Stimulated activated CD4-positive, alpha-beta T cell treated with anti-CD3 and anti-CD28 coated beads, Interleukin-4, amount 100 ng/mL, for 24 hours (primary cell): Measurements from ENCODE around the gene C1QTNF8.
A peak's percentile ranks its signal among the peaks of the same experiment; 100 is the strongest.

Experiments
- DNase-seq: peaks from one replicate; pipeline ENCODE4 v3.0.0-alpha.2; 2020

C1QTNF8 gene

DNA sequence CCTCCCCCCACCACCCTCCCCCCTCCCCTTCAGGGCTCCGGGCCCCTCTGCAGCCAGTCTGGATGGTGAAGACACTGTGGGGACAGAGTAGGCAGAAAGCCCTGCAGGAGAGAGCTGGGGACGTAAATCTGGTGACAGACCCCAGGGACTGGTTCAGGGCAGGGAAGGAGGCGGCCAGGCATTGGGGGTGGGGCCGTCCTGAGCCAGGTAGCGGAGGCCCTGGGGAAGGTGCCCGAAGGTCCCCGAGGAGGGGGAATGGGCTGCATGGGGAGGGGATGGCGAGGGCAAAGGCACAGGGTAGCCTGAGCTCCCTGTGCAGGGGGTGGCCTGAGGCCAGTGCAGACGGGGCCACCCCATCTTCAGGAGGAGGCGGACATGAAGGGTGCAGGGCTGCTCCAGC, 30.5 kb upstream of the C1QTNF8 start:
- no peak for DNase-seq

DNA sequence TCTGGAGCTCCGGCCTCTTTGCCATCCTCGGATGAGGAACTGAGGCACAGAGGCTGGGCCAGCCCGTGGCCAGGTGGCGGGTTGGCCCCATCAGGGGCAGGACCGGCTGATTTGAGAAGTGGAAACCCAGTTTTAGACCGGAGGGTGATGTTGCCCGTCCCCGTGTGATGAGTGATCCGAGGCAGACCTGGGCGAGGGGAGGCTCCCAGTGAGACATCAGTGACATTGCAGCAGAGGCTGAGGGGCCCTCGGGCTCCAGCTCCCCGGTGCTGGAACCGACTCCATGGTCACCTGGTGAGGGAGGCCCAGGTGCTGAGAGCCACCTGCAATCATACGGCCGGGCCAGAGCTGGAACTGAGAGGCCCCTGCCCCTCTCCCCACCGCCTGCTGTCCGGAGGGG, 30.0 kb upstream of the C1QTNF8 start:
- no peak for DNase-seq

DNA sequence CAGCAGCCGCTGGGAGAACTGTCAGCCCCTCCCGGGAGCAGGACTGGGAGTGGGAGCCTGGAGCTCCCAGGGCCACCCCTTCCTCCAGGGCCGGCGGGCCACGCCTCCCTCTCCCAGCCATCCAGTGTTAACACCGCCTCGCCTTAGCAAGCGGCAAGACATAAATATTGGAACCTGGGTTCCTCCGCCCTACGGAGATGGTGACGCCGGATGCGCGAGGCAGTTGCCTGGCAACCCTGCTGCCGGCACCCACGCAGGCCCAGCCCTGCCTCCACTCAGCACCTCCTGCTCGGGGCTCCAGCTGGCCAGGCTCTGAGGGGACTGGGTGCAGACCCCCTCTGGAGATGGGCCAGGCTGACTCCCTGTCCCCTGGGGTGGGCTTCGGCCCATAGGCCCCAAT, 29.4 kb upstream of the C1QTNF8 start:
- DNase-seq: peak; percentile 33

DNA sequence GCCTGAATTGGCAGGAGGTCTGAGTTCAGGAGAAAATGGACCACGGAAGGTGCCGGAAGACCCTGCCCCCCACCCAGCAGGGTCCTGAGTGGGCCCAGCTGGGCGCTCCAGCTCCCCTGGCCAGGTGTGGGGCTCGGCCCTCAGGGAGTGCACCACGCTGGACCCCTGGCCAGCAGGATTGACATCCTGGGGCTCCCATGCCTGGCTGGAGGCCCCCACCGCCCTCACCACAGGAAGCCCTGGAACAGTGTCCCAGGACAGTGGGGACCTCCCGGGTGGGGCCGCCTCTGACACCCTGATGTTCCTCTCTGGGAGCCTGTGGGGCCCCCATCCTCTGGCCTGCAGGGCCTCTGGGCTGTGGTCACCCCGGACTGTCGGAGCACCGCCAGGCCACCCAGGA, 28.8 kb upstream of the C1QTNF8 start:
- DNase-seq: no peak

DNA sequence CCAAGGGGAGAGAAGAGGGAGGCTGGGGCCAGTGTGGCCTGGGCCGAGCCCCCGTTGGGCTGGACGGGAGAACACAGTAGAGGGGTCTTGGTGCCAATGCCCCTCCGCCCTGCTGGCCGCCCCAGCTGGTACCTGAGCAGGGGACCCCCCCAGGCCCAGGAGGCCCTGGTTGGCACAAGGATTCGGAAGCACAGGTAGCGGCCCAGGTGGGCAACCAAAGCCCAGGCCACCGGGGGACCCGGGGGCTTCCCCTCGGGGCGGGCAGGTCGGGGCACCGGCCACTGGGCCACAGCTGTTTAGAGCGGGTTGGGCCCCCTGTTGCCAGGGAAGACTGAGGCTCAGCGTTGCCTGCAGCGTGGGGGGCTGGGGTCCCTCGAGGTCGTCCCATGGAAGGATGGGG, 28.2 kb upstream of the C1QTNF8 start:
- no peak for DNase-seq

DNA sequence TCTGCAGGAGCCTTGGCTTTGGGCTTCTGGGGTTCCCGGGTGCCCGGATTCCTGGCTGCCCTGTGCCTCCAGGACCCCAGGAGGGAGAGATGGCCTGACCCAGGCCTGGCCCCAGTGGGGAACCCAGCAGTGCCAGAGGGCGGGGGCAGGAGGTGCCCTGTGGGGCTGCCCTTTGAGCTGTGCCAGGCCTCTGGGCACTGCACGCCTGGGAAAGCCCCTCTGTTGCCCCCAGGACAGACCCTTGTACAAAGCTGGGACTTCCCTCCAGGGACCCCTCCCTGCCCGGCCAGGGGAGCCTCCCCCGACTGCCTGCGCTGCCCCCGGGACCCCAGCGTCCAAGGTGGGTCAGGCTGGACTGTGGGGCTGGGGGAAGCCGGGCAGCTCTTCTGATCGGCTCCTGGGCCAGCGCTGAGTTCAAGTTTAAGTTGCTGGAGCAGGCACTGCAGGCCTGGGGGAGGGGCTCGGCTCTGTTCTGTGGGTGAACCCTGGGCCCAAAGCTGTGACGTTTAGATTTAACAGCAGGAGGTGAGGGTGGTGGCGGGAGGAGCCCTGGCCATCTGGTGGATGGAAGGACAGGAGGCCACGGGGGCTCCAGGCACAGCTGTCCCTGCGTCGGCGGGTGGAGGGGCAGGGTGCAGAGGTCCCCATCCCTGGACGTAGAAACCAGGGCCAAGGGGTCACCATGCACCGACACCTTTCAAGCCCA, 27.6 kb upstream of the C1QTNF8 start:
- DNase-seq: no peak

DNA sequence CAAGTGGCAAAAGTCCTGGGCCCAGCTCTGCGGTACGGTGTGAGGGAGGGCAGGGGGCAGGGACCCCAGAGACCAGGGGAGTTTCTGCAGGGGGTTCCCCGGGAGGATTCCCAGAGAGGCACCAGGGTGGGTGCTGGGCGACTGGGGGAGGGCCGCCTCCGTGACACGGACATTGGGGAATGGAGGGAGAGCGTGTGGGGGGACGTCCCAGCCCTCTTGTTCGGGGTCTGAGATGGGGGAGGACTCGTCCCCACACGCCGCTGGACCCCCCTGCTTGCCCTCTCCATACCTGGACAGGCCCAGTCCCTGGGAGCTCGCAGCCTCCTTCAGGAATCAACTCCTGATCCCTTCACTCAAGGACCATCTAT, 26.3 kb upstream of the C1QTNF8 start:
- no peak for DNase-seq

DNA sequence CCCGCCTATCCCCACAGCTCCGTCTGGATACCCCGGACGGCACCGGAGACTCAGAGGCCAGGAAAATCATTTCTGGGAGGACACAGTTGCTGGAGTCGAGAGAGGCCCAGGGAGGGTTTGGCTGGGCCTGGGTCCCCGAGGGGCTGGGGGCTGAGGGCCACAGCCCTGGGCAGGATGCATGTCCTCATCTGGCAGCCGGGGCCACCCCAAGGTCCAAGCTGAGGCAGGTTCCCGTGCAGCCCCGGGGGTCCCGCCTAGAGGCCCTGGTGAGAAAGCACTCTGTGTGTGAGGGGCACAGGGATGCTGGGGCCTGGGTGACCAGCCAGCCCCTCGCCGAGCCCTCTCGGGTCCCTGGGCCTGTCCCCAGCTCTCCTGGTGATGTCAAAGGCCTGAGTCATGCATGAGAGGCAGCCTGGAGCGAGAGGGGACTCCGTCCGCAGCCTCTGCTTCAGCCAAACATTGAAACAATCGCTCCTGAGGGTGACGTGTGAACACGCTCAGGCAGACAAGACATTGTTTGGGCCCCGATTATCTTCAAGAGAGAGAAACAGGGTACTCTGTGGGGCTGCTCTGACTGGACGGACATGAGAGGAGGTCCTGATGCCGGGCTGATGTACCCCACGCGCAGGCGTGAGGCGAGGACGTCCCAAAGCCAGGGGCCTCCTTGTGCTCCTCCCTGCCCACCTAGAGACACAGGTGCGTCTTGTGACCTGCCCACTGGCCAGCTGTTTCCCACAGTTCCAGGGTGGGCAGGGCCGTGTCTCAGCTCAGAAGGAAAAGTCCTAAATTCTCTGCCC, 25.8 kb upstream of the C1QTNF8 start:
- no peak for DNase-seq

DNA sequence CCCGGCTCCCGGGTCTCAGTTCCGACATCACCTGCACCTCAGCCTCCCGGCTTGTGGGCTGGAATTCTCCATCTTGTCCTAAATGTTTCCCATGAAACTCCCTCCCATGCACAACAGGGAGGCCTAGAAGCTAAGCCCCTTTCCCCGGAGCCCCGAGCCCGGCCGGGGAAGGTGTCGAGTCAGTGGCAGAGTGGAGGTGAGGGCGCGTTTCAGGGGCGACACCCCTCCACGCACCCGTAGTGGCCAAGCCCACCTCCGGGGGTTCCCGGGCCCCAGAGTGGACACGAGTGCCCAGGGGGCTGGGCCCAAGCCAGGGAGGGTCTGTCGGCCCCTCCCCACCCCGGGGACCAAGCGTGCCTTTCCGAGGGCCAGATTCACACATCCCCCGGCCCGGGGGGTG, 25.0 kb upstream of the C1QTNF8 start:
- no peak for DNase-seq

DNA sequence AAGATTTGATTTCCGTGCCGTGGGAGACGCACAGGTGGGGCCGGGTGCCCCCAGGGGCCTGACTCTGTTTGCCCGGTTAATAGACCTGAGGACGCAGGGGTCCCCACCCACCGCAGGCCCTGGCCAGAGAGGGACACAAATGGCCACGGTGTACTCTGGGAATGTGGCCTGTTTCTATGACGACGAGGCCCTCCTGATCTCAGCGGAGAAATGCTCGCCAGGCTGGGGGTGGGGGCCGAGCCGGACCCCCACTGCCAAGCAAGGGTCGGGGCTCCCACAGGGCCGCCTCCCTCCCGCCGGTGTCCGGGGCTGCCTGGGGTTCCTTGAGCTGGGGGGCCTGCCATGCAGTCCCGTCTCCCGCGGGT, 24.5 kb upstream of the C1QTNF8 start:
- DNase-seq: no peak

DNA sequence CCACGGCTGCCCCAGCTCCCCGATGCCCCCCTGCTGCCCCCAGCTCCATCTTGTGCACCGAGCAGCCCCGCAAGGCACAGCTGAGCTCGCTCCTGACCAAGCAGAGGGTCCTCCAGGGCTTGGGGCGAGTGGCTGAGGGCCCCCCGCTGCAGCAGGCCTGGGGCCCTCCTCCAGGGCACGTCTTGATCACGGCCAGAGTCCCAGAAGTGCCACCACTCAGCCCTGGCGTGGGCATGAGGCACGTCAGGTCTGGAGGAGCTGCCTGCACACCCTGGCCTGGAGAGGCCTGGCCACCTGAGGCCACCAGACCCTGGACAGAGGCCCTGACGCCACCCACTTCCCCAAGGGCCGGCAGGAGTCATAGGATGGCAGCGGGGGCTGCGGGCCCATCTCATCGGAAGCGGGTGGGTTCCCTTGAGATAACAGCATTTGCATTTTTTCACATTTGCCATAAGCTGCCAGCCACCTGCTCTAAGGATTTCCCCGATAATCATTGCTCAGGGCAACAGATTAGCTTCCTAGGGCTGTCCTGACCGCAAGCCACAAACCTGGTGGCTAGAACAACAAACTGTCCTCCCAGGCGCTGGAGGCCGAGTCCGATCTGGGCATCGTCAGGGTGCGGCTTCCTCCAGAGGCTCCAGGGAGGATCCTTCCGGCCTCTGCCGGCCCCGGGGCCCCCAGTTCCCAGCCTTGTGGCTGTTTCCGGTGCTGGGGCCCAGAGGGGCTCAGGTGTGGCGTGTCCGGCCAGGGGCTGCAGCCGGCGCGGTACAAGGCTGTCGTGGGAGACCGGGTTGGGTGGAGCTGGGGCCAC, 23.9 kb upstream of the C1QTNF8 start:
- DNase-seq: no peak

DNA sequence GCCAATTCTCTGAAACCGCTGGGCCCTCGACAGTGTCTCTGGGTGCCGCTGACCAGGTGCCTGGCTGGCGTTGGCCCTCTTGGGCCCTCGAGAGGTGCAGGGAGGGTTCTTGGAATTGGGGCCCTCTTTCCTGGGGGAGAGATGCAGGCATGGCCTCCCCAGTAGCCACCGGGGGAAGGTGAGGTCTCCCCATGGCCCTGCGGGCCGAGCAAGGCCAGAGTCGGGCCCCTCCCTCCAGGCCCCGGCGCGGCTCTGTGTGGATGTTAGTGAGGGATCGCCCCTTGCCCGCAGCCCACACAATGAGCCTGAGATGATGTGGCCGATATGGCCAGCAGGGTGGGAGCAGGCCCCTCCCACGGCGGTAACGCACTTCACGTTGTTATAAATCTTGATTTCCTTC, 23.1 kb upstream of the C1QTNF8 start:
- DNase-seq: no peak

DNA sequence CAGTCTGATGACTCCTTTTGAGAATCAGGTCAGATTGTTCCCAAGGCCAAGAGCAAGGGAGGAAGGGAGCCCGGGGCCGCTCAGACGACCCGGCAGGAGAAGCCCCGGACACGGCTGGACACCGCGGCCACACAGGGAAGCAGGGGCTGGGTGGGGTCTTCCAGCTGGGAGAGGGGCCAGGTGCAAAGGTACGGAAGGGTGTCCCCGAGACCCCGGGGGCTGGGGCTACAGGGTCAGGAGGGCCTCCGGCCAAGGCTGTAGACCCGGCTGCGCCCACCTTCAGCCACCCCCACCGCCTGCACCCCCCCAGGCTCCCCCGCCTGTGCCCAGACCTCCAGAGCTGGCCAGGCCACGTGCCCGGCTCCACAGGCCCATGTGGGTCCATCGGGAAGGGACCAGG, 21.9 kb upstream of the C1QTNF8 start:
- DNase-seq: no peak

DNA sequence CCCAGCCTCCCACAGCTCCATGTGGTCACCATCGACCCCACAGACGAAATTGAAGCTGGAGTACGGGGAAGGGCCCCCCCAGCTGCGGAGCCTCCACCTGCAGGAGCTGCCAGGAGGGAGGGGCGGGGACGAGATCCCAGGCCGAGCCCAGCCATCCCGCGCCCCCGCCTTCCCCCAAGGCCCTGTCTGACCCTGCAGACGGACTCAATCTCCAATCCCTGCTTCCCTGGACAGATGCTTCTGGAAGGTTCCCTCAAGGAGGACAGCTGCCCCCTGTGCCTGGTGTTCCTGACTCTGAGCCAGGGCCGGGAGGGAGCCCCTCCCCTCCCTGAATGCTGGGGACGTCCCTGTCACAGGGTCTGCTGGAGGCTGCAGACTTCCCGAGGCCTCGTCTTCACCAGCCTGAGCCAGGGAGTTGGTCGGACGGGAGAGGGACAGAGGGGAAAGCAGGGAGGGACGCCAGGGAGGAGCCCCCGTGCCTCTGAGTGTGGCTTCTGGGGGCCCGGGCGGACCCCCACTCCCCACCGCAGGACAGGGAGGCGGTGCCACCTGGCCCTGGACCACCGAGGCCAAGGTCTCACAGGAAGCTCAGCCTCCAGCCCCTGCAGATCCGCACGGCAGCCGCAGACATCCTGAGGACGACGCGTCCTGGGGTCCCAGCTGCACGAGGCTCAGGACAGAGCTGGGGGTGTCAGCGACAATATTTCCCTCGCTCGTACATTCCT, 21.3 kb upstream of the C1QTNF8 start:
- no peak for DNase-seq

DNA sequence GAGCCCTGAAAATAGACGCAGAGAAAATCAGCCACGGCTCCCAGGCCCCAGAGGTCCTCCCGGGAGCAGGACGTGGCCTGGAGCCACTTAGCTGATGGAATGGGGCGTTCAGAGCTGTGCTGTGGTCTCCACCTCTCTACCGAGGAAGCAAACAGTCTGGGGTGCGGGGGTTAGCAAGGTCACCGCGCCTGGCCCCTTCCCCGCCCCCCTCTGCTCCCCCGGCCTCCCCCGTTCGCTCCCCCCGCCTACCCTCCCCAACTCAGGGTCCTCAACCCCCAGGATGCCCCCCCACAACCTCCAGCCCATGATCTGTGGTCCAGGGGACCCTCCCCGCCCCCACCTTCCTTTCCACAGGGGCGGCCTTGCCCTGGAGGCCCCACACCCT, 20.6 kb upstream of the C1QTNF8 start:
- no peak for DNase-seq

DNA sequence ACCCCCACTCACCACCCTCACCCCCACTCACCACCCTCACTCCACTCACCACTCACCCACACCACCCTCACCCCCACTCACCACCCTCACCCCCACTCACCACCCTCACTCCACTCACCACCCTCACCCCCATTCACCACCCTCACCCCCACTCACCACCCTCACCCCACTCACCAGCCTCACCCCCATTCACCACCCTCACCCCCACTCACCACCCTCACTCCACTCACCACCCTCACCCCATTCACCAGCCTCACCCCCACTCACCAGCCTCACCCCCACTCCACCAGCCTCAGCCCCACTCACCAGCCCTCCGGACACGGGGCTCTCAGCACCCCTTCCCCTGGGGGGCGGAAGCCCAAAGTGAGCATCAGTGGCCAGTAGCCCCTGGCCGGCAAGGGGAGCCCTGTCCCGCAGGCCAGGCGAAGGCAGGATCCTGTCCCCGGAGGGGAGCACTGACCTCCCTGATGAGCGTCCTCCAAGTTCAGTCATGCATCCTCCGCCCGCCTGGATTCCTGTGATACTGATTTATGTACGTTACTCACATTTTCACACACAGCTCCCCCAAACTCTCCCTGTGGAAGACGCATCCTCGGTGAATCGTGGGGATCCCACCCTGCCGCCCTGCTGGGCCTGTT, 18.0 kb upstream of the C1QTNF8 start:
- no peak for DNase-seq

DNA sequence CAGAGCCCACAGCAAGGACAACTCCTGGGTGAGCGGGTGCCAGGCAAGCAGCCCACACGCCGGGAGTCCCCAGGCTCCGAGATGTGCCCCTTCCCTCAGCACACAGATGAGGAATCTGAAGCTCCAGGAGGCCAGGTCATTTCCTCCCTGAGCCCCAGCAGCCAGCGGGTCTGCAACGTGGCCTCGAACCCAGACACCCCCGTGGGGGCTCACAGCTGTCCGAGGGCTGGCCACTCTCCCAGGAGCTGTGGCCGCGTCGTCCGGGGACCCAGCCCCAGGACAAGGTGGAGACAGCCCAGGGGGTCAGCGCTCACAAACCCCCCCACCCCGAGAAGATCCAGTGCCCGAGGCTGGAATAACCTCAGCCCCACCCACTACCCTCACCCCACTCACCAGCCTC, 17.4 kb upstream of the C1QTNF8 start:
- DNase-seq: no peak

DNA sequence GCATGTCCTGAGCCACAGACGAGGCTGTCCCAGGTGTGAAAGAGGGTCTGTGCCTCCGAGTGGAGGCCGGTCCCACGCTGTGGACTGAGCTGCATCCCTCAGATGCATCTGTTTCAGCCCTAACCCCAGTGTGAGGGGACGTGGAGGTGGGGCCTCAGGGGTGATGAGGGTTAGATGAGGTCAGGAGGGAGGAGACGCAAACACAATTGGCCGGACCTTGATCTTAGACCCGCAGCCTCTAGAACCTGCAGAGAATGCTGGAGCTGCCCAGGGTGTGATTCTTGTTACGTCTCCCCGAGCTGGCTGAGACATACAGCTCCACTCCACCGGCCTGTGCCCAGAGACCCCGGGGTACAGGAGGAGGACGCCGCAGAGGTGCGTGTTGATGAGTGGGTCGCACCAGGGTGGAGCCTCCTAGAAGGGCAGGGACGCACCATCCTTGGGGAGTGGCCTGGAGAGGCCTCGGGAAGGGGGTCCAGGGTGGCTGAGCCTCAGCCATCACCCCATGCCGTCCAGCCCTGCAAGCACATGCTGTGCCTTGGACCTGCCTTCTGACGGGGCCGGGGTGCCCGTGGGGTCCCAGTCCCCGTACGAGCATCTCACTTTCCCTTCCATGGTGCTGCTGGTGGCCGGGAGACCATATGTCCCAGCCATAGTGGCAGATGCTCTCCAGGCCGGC, 16.6 kb upstream of the C1QTNF8 start:
- DNase-seq: no peak

DNA sequence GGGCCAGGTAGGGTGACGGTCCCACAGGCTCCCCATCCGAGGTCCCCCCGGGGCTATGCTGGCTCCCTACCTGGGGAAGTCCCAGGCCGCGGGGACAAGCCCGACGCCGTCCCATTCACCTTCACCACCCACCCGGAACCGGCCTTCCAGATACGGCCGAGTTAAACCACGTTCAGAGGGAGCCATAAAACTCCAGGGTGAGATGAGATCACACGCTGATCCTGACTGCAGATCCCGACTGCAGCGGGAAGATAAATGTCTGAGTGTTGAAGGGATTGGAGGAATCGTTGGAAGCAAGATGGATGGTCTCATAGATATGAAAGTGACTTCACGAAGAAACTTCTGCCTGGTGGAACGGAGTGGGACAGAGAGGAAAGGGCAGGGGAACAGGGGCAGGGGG, 13.6 kb upstream of the C1QTNF8 start:
- no peak for DNase-seq

DNA sequence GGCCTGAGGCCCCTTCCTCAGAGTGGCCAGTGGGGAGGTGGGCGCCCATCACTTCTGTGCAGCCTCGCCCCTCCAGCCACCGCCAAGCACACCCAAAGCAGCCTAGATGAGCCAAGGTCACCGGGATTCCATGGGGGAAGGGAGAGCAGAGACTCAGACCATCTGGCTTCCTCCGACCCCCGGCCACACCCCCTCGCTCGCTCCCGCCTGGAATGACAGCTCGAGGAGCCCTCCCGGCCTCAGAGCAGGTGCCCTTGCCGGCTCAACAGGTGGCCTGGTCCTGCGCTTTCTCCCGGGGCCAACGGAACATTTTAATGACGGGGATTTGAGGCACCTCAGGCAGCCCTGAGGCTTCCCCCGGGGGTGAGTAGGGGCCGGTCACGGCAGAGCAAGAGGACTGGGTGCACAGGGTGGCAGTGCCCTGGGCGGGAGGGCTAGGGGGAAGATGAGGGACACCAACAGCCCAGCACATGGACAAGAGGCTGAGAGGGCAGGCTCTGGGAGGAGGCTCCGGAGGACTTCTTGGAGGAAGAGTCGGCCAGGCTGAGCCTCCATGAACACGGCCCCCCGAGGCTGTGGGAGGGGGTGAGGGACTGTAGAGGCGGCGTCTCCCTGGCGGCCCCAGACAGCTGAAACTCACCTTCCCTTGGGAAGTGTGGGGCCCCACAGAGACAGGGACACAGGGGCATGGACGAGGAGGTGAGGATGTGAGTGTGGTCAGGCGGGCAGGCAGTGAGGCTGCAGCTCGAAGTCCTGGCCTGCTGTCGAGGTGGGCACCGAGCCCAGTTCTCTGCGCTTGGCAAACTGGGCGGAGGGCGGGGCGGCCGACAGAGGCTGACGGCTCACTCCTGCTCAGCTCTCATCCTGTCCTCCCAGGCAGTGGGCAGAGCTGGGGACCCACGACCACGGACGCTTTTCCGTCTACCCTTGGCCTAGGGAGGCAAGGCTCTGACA, 12.5 kb upstream of the C1QTNF8 start:
- DNase-seq: no peak

DNA sequence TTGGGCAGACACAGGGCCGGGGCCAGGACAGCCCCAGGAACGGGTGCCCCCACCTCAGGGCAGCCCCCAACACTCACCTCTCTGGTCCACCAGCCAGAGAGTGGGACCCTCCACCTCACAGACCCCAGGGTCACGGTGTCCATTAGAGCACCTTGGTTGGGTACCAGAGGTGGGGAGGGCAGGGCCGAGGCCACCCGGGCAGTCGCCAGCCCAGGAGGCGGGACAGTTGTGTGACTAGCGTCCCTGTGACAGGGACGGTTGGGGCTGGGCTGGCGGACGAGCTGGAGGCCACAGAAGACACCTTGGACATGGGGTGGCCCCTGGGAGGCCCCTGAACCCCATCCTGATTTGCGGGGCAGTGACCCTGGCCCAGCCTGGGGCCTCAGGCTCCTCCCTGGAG, 11.7 kb upstream of the C1QTNF8 start:
- no peak for DNase-seq
